ENCODE data around the gene TDRD12.

TDRD12 gene

GRCh38 chr19:32872391-32872790 lies 152.8 kb downstream of the TDRD12 start:
- Mint-ChIP-seq H3K4me1 (no peaks in the 10 kb centered on the region), H3K4me3 (no peak overlapping the region), H3K27ac (no peak overlapping the region), H3K9me3 (no peaks in the 10 kb centered on the region), H3K36me3 (ENCODE audit: low read depth) (no peaks in the 10 kb centered on the region), H3K27me3 (ENCODE audit: low read depth) (no peaks in the 10 kb centered on the region)
- no peak for TF ChIP-seq CTCF (IDR thresholded peaks at IDR 0.05; ENCODE audit: unreplicated experiment in 3 of 3)

GRCh38 chr19:32873247-32873959 lies 153.8 kb downstream of the TDRD12 start:
- no peak overlapping the region for H3K27ac Mint-ChIP-seq
- no peak overlapping the region for H3K4me3 Mint-ChIP-seq
- H3K36me3 Mint-ChIP-seq (ENCODE audit: low read depth) = peaks cover 5% of the 10 kb centered on the region
- TF ChIP-seq CTCF (IDR thresholded peaks at IDR 0.05; ENCODE audit: unreplicated experiment in 3 of 3) = no peak
- H3K4me1 Mint-ChIP-seq = no peaks in the 10 kb centered on the region
- no peaks in the 10 kb centered on the region for H3K9me3 Mint-ChIP-seq
- no peaks in the 10 kb centered on the region for H3K27me3 Mint-ChIP-seq (ENCODE audit: low read depth)

- TF ChIP-seq CTCF (IDR thresholded peaks at IDR 0.05; ENCODE audit: unreplicated experiment in 3 of 3) = no peak
- Mint-ChIP-seq H3K27me3 (ENCODE audit: low read depth) (no peaks in the 10 kb centered on the region), H3K4me1 (no peaks in the 10 kb centered on the region), H3K27ac (no peak overlapping the region), H3K9me3 (no peaks in the 10 kb centered on the region), H3K4me3 (no peak overlapping the region), H3K36me3 (ENCODE audit: low read depth) (peaks cover 11% of the 10 kb centered on the region)
Measured at GRCh38 chr19:32874605-32875004, 155.0 kb downstream of the TDRD12 start.

GRCh38 chr19:32875428-32875827 lies 155.9 kb downstream of the TDRD12 start:
- no peaks in the 10 kb centered on the region for H3K27me3 Mint-ChIP-seq (ENCODE audit: low read depth)
- no peak for TF ChIP-seq CTCF (IDR thresholded peaks at IDR 0.05; ENCODE audit: unreplicated experiment in 3 of 3)
- H3K36me3 Mint-ChIP-seq (ENCODE audit: low read depth) = peaks cover 12% of the 10 kb centered on the region

GRCh38 chr19:32876236-32876918 lies 156.8 kb downstream of the TDRD12 start:
- Mint-ChIP-seq H3K27ac (no peak overlapping the region), H3K9me3 (no peaks in the 10 kb centered on the region), H3K4me1 (no peaks in the 10 kb centered on the region), H3K4me3 (no peak overlapping the region), H3K27me3 (ENCODE audit: low read depth) (no peaks in the 10 kb centered on the region), H3K36me3 (ENCODE audit: low read depth) (peaks cover 18% of the 10 kb centered on the region)
- no peak for TF ChIP-seq CTCF (IDR thresholded peaks at IDR 0.05; ENCODE audit: unreplicated experiment in 3 of 3)

More at GRCh38 chr19:32875428-32875827, 155.9 kb downstream of the TDRD12 start:
- H3K4me3 Mint-ChIP-seq = no peak overlapping the region
- H3K9me3 Mint-ChIP-seq = no peaks in the 10 kb centered on the region
- no peak overlapping the region for H3K27ac Mint-ChIP-seq
- no peaks in the 10 kb centered on the region for H3K4me1 Mint-ChIP-seq

- Mint-ChIP-seq H3K4me1 (no peaks in the 10 kb centered on the region), H3K27me3 (ENCODE audit: low read depth) (no peaks in the 10 kb centered on the region), H3K36me3 (ENCODE audit: low read depth) (peaks cover 21% of the 10 kb centered on the region), H3K27ac (no peak overlapping the region), H3K9me3 (no peaks in the 10 kb centered on the region), H3K4me3 (no peak overlapping the region)
- no peak for TF ChIP-seq CTCF (IDR thresholded peaks at IDR 0.05; ENCODE audit: unreplicated experiment in 3 of 3)
Measured at GRCh38 chr19:32876919-32877285, 157.3 kb downstream of the TDRD12 start.

All from nephron (organoid).